Endothelial cell of umbilical vein (primary cell): Measurements from ENCODE around the gene POMC. TPM values are rescaled to one million over a fixed set of nuclear protein-coding genes. Genes with fewer than 3 reads are reported as not detected.
"Not testable (repeated sequence)": the region's sequence is repeated elsewhere in the genome, so short reads cannot be mapped to it uniquely, and the experiment has no call there.

ENCODE experiments used
- BruUV-seq: library from RNA; stranded (reverse); fragments of 400-500 nt; replicated peaks from 2 replicates; lab custom pipeline; 2021; lab: Mats Ljungman, UMichigan
- CTCF ChIA-PET: fragments of 300-600, 350-600 bp; sonication (Branson Sonifier 250); formaldehyde crosslinking; loops from one replicate; lab custom pipeline; 2021; ENCODE audit warnings: antibody characterized with exemption, inconsistent platforms; lab: Charles Lee
- POLR2A ChIA-PET: fragments of 300-600, 350-600 bp; sonication (Branson Sonifier 250); formaldehyde crosslinking; loops from one replicate; lab custom pipeline; 2021; ENCODE audit warnings: antibody characterized with exemption, inconsistent platforms; lab: Charles Lee
- DNase-seq: peaks from one replicate; pipeline ENCODE4 v3.0.0-alpha.2; 2011; ENCODE audit warnings: low read depth, low spot score
- FAIRE-seq: peaks from 2 replicates; lab custom pipeline; 2011; peaks lifted over from hg19 to GRCh38; lab: Jason Lieb, UNC
- H2AFZ ChIP-seq: 2 replicates; pipeline ENCODE4 v1.6.0; 2012; ENCODE audit warnings: low read depth, low read length, control low read depth, inconsistent platforms
- H3K27ac ChIP-seq: 2 replicates; pipeline ENCODE4 v1.5.1; 2011; ENCODE audit warnings: low read depth, mild to moderate bottlenecking, control low read depth, low read length, moderate library complexity; ENCODE audit not compliant: insufficient read depth
- H3K27me3 ChIP-seq, 2 experiments: 2 replicates each; pipeline versions ENCODE4 v1.6.0 to v1.6.1; 2011; ENCODE audit warnings: low read length in 2 of 2, mixed read lengths in 1 of 2; ENCODE audit not compliant: control insufficient read depth in 2 of 2, insufficient read depth in 2 of 2
- H3K36me3 ChIP-seq, 2 experiments: 2 replicates in 1 of 2; 3 replicates in 1 of 2; pipeline ENCODE4 v1.5.1; 2011; ENCODE audit warnings: low read length in 2 of 2, mild to moderate bottlenecking in 1 of 2, moderate library complexity in 1 of 2; ENCODE audit not compliant: control insufficient read depth in 2 of 2, insufficient read depth in 2 of 2; ENCODE audit errors: extremely low read depth in 1 of 2
- H3K4me1 ChIP-seq: 3 replicates; pipeline ENCODE4 v1.5.1; 2011; ENCODE audit warnings: mild to moderate bottlenecking, low read length; ENCODE audit not compliant: control insufficient read depth, insufficient read depth; ENCODE audit errors: extremely low read depth
- H3K4me2 ChIP-seq: 2 replicates; pipeline ENCODE4 v1.6.1; 2011; ENCODE audit warnings: low read length, control low read depth, mixed read lengths; ENCODE audit not compliant: insufficient read depth
- H3K4me3 ChIP-seq, 3 experiments: fragments of 200-600 bp in 1 of 3; sonication (generic), shearing (Covaris generic) in 1 of 3; replicated peaks in 1 of 3; 2 replicates each; pipeline ENCODE4 v1.5.1; 2011 to 2016; ENCODE audit warnings: control low read depth in 3 of 3, low read length in 3 of 3, mild to moderate bottlenecking in 2 of 3, inconsistent platforms in 1 of 3, low read depth in 1 of 3, moderate library complexity in 1 of 3; ENCODE audit not compliant: insufficient read depth in 1 of 3
- H3K79me2 ChIP-seq: 2 replicates; pipeline ENCODE4 v1.6.0; 2012; ENCODE audit warnings: low read length, inconsistent platforms; ENCODE audit not compliant: control insufficient read depth, insufficient read depth
- H3K9ac ChIP-seq: replicated peaks from 2 replicates; pipeline ENCODE3; 2011; ENCODE audit warnings: low read length, control low read depth; ENCODE audit not compliant: insufficient read depth; ENCODE audit errors: extremely low read depth
- H3K9me1 ChIP-seq: replicated peaks from 3 replicates; pipeline ENCODE4 v1.6.0; 2011; ENCODE audit warnings: mild to moderate bottlenecking, low read length; ENCODE audit not compliant: control insufficient read depth, insufficient read depth; ENCODE audit errors: extremely low read depth
- H3K9me3 ChIP-seq: replicated peaks from 2 replicates; pipeline ENCODE4 v1.5.1; 2012; ENCODE audit warnings: low read length, inconsistent platforms; ENCODE audit not compliant: control insufficient read depth, insufficient read depth
- H4K20me1 ChIP-seq: replicated peaks from 2 replicates; pipeline ENCODE3; 2011; ENCODE audit warnings: mild to moderate bottlenecking, low read length; ENCODE audit not compliant: control insufficient read depth, insufficient read depth; ENCODE audit errors: extremely low read depth
- EZH2 ChIP-seq: IDR thresholded peaks from 2 replicates; pipeline ENCODE4 v1.6.1; 2012; ENCODE audit warnings: borderline replicate concordance, low read depth, mild to moderate bottlenecking, moderate library complexity, low read length, inconsistent platforms; ENCODE audit not compliant: severe bottlenecking
- FOS ChIP-seq: IDR thresholded peaks from 2 replicates; pipeline ENCODE4 v1.6.1; 2011; ENCODE audit warnings: mild to moderate bottlenecking, low read length, moderate library complexity, borderline replicate concordance; ENCODE audit not compliant: insufficient read depth
- GATA2 ChIP-seq: IDR thresholded peaks from 2 replicates; pipeline ENCODE4 v1.7.0; 2011; ENCODE audit warnings: low read depth, mild to moderate bottlenecking, moderate library complexity, mixed read lengths, low read length; ENCODE audit not compliant: insufficient read length, insufficient read depth
- JUN ChIP-seq: IDR thresholded peaks from 2 replicates; pipeline ENCODE4 v1.6.1; 2011; ENCODE audit warnings: borderline replicate concordance, low read depth; ENCODE audit not compliant: insufficient read length, insufficient read depth
- MAX ChIP-seq: IDR thresholded peaks from 2 replicates; pipeline ENCODE4 v1.6.1; 2011; ENCODE audit not compliant: insufficient read depth, insufficient read length
- MYC ChIP-seq: IDR thresholded peaks from one replicate; pipeline ENCODE4 v1.6.1; 2011; ENCODE audit warnings: mild to moderate bottlenecking, low read depth, low read length
- POLR2A ChIP-seq: IDR thresholded peaks from 2 replicates; pipeline ENCODE4 v1.6.1; 2012; ENCODE audit warnings: low read depth, mild to moderate bottlenecking, control low read depth, low read length
- POLR2AphosphoS5 ChIP-seq: IDR thresholded peaks from 2 replicates; pipeline ENCODE4 v1.6.1; 2012; ENCODE audit warnings: low read depth, mild to moderate bottlenecking, control low read depth, low read length, moderate library complexity; ENCODE audit not compliant: insufficient read depth
- dilution Hi-C: fragments of 300-500 bp; cut with MboI; formaldehyde crosslinking; loops from one replicate; pipeline ENCODE4 v1.15.0; 2019; ENCODE audit warnings: low sequenced_read_pairs; ENCODE audit not compliant: extremely low pct_ligation_motif_present
- intact Hi-C: fragments of 100-400 bp; cut with micrococcal nuclease; formaldehyde crosslinking; loops from one replicate; pipeline ENCODE4 v1.10.0; 2022
- polyA plus RNA-seq, 4 experiments: library from polyadenylated mRNA; depleted of rRNA in 3 of 4; stranded (reverse) in 3 of 4; unstranded in 1 of 4; fragments of >200 nt; gene quantifications; 2 replicates each; pipeline versions ENCODE4 v1.2.1 to v1.2.3, GENCODE V29; 2011 to 2012; ENCODE audit warnings: missing spikeins in 1 of 4
- total RNA-seq: library from RNA; stranded (reverse); gene quantifications from 2 replicates; pipeline ENCODE4 v1.2.3, GENCODE V29; 2021
- TF ChIP-seq, protein P1 (sequence below), 2 donors: IDR thresholded peaks; 1 replicate in 1 of 2; 2 replicates in 1 of 2; pipeline ENCODE4 v1.5.1; 2011; ENCODE audit warnings: low read length in 2 of 2, mild to moderate bottlenecking in 2 of 2, moderate library complexity in 2 of 2, control low read depth in 1 of 2, inconsistent platforms in 1 of 2, low read depth in 1 of 2; ENCODE audit not compliant: insufficient read depth in 1 of 2; ENCODE audit errors: extremely low read depth in 1 of 2

Gene POMC
- total and polyA plus RNA-seq, 2 donors (not counting 3 experiments of a cell fraction or from before 2014, with no cell fraction given), result 2.4 to 2.7 TPM

DNA sequence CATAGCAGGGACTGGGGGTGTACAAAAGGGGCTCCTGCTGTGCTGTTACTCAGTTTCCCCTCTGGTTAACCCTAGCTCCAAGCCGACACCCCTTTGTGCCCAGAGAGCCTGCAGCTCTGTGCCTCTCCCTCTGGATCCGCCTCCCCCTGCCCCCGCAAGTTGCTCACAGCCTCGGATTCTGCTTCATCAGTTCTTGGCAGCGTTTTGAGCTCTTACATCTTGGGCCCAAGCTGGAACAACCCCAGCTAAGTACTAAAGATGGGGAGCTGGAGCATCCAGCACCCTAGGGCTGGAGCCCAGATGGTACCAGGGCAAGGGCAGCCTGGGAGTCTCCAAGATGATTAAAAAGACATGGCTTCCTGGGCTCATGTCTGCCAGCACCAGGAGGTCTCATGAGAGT lies 40.7 kb downstream of the POMC start:
- Histone ChIP-seq H3K4me3 (no peak overlapping the region), H3K9ac (no peak overlapping the region), H3K79me2 (no peaks in the 10 kb centered on the region), H2AFZ (no peak overlapping the region), H3K27me3 (peaks cover 7 to 14% of the 10 kb centered on the region in 2 experiments), H3K36me3 (no peaks in the 10 kb centered on the region), H3K9me3 (no peaks in the 10 kb centered on the region), H4K20me1 (no peaks in the 10 kb centered on the region), H3K27ac (no peak overlapping the region), H3K4me2 (no peak overlapping the region), H3K4me1 (peaks cover 4% of the 10 kb centered on the region), H3K9me1 (no peaks in the 10 kb centered on the region)
- no peak for FAIRE-seq
- ChIA-PET POLR2A (no interaction called here), CTCF (interaction anchor here (1.5 to 17.9 kb wide), 4 partner anchors 20 to 148 kb away, joined by 3 to 679 read pairs (median 10); no protein-coding TSS in a partner anchor)
- no peak for DNase-seq
- no peak for TF ChIP-seq POLR2A
- TF ChIP-seq POLR2AphosphoS5, result no peak
- TF ChIP-seq GATA2, result no peak
- TF ChIP-seq, protein P1, sequence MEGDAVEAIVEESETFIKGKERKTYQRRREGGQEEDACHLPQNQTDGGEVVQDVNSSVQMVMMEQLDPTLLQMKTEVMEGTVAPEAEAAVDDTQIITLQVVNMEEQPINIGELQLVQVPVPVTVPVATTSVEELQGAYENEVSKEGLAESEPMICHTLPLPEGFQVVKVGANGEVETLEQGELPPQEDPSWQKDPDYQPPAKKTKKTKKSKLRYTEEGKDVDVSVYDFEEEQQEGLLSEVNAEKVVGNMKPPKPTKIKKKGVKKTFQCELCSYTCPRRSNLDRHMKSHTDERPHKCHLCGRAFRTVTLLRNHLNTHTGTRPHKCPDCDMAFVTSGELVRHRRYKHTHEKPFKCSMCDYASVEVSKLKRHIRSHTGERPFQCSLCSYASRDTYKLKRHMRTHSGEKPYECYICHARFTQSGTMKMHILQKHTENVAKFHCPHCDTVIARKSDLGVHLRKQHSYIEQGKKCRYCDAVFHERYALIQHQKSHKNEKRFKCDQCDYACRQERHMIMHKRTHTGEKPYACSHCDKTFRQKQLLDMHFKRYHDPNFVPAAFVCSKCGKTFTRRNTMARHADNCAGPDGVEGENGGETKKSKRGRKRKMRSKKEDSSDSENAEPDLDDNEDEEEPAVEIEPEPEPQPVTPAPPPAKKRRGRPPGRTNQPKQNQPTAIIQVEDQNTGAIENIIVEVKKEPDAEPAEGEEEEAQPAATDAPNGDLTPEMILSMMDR (IDR thresholded peaks at IDR 0.05; ENCODE audit: extremely low read depth in 1 of 2, insufficient read depth in 1 of 2, low read depth in 1 of 2, low read length in 2 of 2), result no peak
- no peak for TF ChIP-seq EZH2
- TF ChIP-seq MYC, result no peak
- no peak for TF ChIP-seq MAX
- no peak for TF ChIP-seq FOS
- no peak for TF ChIP-seq JUN
- intact Hi-C loops (loop anchor here (2.0 kb wide), 2 partner anchors 301 to 717 kb away; no protein-coding TSS in a partner anchor), dilution Hi-C loops (no loop called here)
- no TSS peak for BruUV-seq

DNA sequence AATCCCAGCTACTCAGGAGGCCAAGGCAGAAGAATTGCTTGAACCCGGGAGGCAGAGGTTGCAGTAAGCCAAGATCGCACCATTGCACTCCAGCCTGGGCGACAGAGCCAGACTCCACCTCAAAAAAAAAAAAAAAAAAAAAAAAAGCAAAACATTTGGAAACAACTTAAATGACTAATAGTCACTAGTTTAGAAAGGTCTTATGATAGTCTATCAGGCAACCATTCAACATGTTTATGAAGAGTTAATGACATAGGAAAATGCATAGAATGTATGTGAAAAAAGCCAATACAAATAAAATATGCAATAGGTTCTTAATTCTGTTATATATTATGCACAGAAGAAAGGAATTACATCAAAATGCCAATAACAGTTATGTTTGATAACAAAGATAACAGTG lies 41.3 kb downstream of the POMC start:
- H3K36me3 ChIP-seq, intact Hi-C loops, H4K20me1 ChIP-seq, dilution Hi-C loops, H3K27me3 ChIP-seq, FAIRE-seq, H3K4me3 ChIP-seq, H3K4me2 ChIP-seq, H3K79me2 ChIP-seq, H3K4me1 ChIP-seq, POLR2A ChIA-PET, H3K27ac ChIP-seq, BruUV-seq, DNase-seq, H3K9me3 ChIP-seq, H3K9me1 ChIP-seq, H3K9ac ChIP-seq, H2AFZ ChIP-seq: not testable (repeated sequence)
- CTCF ChIA-PET, result interaction anchor here (17.9 kb wide), 1 partner anchor 148 kb away, joined by 679 read pairs; no protein-coding TSS in a partner anchor
